GM19468 (cell line): ENCODE measurements around the gene SLC25A21.

Source experiments
- ATAC-seq: cut with Tn5 transposase; IDR thresholded peaks from one replicate; pipeline ENCODE4 v1.9.1; 2021; ENCODE audit warnings: mild to moderate bottlenecking, moderate library complexity, moderate number of reproducible peaks; ENCODE audit not compliant: unreplicated experiment; ENCODE audit errors: extremely low read depth

Gene SLC25A21

GRCh38 chr14:36647824-36648753 lies 524.3 kb downstream of the SLC25A21 start:
- ATAC-seq, result no peak

GRCh38 chr14:36647417-36647823 lies 525.0 kb downstream of the SLC25A21 start:
- no peak for ATAC-seq

- ATAC-seq, result no peak
Measured at GRCh38 chr14:36646664-36647416, 525.6 kb downstream of the SLC25A21 start.

GRCh38 chr14:36633580-36633979 lies 538.8 kb downstream of the SLC25A21 start:
- ATAC-seq, result no peak
